ENCODE results near the gene TIMD4.

GRCh38 chr5:156907667-156908066, 55.4 kb downstream of the TIMD4 start:
- TF ChIP-seq CTCF (IDR thresholded peaks at IDR 0.05; ENCODE audit: low read length) (no peak), EZH2 (IDR thresholded peaks at IDR 0.05; ENCODE audit: borderline replicate concordance, low read length) (no peak)

Measured in OCI-LY1 (cell line).